ENCODE data around the gene LANCL2.
"Not testable (repeated sequence)": the region's sequence is repeated elsewhere in the genome, so short reads cannot be mapped to it uniquely, and the experiment has no call there.

Gene LANCL2

GRCh38 chr7:55409482-55410225 is 44.5 kb downstream of the LANCL2 start:
- DNase-seq = peak; percentile 16

GRCh38 chr7:55410667-55411239 is 45.6 kb downstream of the LANCL2 start:
- DNase-seq = no peak

GRCh38 chr7:55411844-55412243 is 46.7 kb downstream of the LANCL2 start:
- no peak for DNase-seq

- DNase-seq = no peak
Observed at GRCh38 chr7:55413442-55413841, 48.3 kb downstream of the LANCL2 start.

GRCh38 chr7:55415173-55415778 is 50.1 kb downstream of the LANCL2 start:
- DNase-seq = peak; percentile 72

GRCh38 chr7:55417456-55417855 is 52.3 kb downstream of the LANCL2 start:
- not testable (repeated sequence) for DNase-seq

- no peak for DNase-seq
Observed at GRCh38 chr7:55420530-55420929, 55.4 kb downstream of the LANCL2 start.

- DNase-seq = no peak
Observed at GRCh38 chr7:55423277-55423711, 58.2 kb downstream of the LANCL2 start.

- no peak for DNase-seq
Observed at GRCh38 chr7:55423891-55424290, 58.8 kb downstream of the LANCL2 start.

GRCh38 chr7:55425141-55425752 is 60.1 kb downstream of the LANCL2 start:
- no peak for DNase-seq

GRCh38 chr7:55426676-55427075 is 61.5 kb downstream of the LANCL2 start:
- DNase-seq = no peak

- DNase-seq = no peak
Observed at GRCh38 chr7:55427342-55427741, 62.2 kb downstream of the LANCL2 start.

GRCh38 chr7:55427800-55428199 is 62.7 kb downstream of the LANCL2 start:
- DNase-seq = no peak

- DNase-seq = no peak
Observed at GRCh38 chr7:55429835-55430499, 64.8 kb downstream of the LANCL2 start.

- DNase-seq = no peak
Observed at GRCh38 chr7:55431898-55432297, 66.8 kb downstream of the LANCL2 start.

GRCh38 chr7:55432506-55432905 is 67.4 kb downstream of the LANCL2 start:
- DNase-seq = no peak

- peak; percentile 11 for DNase-seq
Observed at GRCh38 chr7:55432939-55433784, 68.0 kb downstream of the LANCL2 start.

- no peak for DNase-seq
Observed at GRCh38 chr7:55435466-55435865, 70.3 kb downstream of the LANCL2 start.

GRCh38 chr7:55436457-55436856 is 71.3 kb downstream of the LANCL2 start:
- DNase-seq = no peak

- DNase-seq = no peak
Observed at GRCh38 chr7:55437375-55437774, 72.2 kb downstream of the LANCL2 start.

- DNase-seq = no peak
Observed at GRCh38 chr7:55438085-55438756, 73.1 kb downstream of the LANCL2 start.
